Vagina (tissue), 2 donors: ENCODE measurements around the gene MTA3. TPM values are rescaled to one million over a fixed set of nuclear protein-coding genes. Genes with fewer than 3 reads are reported as not detected.
A peak's percentile ranks its signal among the peaks of the same experiment; 100 is the strongest.
"Not testable (repeated sequence)": the region's sequence is repeated elsewhere in the genome, so short reads cannot be mapped to it uniquely, and the experiment has no call there.

Experiments used
- DNase-seq, 2 donors: peaks; one replicate each; pipeline ENCODE4 v3.0.0-alpha.2; 2017; ENCODE audit errors: extremely low spot score in 2 of 2
- H3K27ac ChIP-seq: fragments of 200-600 bp; sonication (generic); one replicate; pipeline ENCODE4 v1.5.1; 2019
- H3K27me3 ChIP-seq: fragments of 200-600 bp; sonication (generic); one replicate; pipeline ENCODE4 v1.5.1; 2019
- H3K36me3 ChIP-seq, 2 donors: fragments of 200-600 bp; sonication (generic); one replicate each; pipeline ENCODE4 v1.5.1; 2017 to 2019
- H3K4me1 ChIP-seq: fragments of 200-600 bp; sonication (generic); one replicate; pipeline ENCODE4 v1.5.1; 2019
- H3K4me3 ChIP-seq, 2 donors: fragments of 200-600 bp; sonication (generic); 1 replicate in 1 of 2; 2 replicates in 1 of 2; pipeline ENCODE4 v1.5.1; 2016 to 2019
- H3K9me3 ChIP-seq: fragments of 200-600 bp; sonication (generic); one replicate; pipeline ENCODE4 v1.5.1; 2019
- POLR2A ChIP-seq, 2 donors: fragments of 450-650 bp; IDR thresholded peaks; one replicate each; pipeline ENCODE4 v1.6.1; 2017; ENCODE audit warnings: antibody characterized with exemption in 2 of 2, mild to moderate bottlenecking in 2 of 2, moderate library complexity in 2 of 2
- POLR2AphosphoS5 ChIP-seq, 2 donors: sonication (generic); formaldehyde crosslinking; IDR thresholded peaks; one replicate each; pipeline ENCODE4 v1.9.0; 2017; ENCODE audit warnings: antibody characterized with exemption in 2 of 2, mild to moderate bottlenecking in 2 of 2, low read depth in 1 of 2; ENCODE audit not compliant: insufficient read depth in 1 of 2
- intact Hi-C: fragments of 100-400 bp; cut with DNase I; formaldehyde crosslinking; loops from one replicate; pipeline ENCODE4 v1.15.1; 2023
- total RNA-seq: library from RNA; depleted of rRNA; stranded (reverse); fragments of >200 nt; gene quantifications from one replicate; pipeline ENCODE4 v1.2.3, GENCODE V29; 2016
- TF ChIP-seq, protein P1 (sequence below), 3 experiments: fragments of 450-650 bp in 2 of 3; fragments of 200-600 bp in 1 of 3; sonication (generic) in 1 of 3; IDR thresholded peaks; one replicate each; pipeline ENCODE4 v1.5.1; 2017 to 2019; ENCODE audit warnings: antibody characterized with exemption in 3 of 3, mild to moderate bottlenecking in 2 of 3, moderate library complexity in 2 of 3

Gene MTA3
- total RNA-seq, 1 donor from 2014 or later = 46.7 TPM

DNA sequence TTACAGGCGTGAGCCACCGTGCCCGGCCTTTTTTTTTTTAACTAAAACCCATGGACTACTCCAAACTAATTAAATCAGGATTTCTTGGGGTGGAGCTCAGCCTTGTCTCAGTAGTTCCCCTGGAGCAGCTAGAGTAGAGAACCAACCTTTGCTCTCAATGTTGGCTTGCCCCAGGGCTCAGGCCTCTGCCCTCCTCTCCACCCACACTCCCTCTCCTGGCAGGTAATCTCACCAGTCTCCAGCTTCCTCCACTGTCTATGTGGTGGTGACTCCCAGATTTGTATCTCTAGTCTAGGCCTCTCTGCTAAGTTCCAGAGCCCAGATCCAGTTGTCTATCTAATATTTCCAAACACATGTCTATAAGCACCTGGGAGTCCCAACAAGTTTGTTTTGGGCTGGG is 9.6 kb upstream of the MTA3 start:
- no peaks in the 10 kb centered on the region for H3K36me3 ChIP-seq
- intact Hi-C loops = no loop called here
- TF ChIP-seq POLR2A (IDR thresholded peaks at IDR 0.05) (no peak), POLR2AphosphoS5 (IDR thresholded peaks at IDR 0.05; ENCODE audit: insufficient read depth in 1 of 2, low read depth in 1 of 2) (no peak)
- TF ChIP-seq, protein P1, sequence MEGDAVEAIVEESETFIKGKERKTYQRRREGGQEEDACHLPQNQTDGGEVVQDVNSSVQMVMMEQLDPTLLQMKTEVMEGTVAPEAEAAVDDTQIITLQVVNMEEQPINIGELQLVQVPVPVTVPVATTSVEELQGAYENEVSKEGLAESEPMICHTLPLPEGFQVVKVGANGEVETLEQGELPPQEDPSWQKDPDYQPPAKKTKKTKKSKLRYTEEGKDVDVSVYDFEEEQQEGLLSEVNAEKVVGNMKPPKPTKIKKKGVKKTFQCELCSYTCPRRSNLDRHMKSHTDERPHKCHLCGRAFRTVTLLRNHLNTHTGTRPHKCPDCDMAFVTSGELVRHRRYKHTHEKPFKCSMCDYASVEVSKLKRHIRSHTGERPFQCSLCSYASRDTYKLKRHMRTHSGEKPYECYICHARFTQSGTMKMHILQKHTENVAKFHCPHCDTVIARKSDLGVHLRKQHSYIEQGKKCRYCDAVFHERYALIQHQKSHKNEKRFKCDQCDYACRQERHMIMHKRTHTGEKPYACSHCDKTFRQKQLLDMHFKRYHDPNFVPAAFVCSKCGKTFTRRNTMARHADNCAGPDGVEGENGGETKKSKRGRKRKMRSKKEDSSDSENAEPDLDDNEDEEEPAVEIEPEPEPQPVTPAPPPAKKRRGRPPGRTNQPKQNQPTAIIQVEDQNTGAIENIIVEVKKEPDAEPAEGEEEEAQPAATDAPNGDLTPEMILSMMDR (IDR thresholded peaks at IDR 0.05) = no peak

DNA sequence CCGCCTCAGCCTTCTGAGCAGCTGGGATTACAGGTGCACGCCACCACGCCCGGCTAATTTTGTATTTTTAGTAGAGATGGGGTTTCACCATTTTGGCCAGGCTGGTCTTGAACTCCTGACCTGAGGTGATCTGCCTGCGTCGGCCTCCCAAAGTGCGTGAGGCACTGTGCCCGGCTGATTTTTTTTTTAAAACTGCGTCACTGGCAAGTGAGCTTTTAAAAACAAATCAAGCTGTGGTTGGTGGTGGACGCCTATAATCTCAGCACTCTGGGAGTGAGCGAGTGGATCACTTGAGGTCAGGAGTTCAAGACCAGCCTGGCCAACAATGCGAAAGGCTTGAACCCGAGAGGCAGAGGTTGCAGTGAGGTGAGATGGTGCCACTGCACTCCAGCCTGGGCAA is 8.3 kb upstream of the MTA3 start:
- H3K36me3 ChIP-seq, H3K9me3 ChIP-seq, intact Hi-C loops, H3K27me3 ChIP-seq, H3K27ac ChIP-seq, DNase-seq, H3K4me1 ChIP-seq, H3K4me3 ChIP-seq: not testable (repeated sequence)

More for the DNA sequence above, 9.6 kb upstream of the MTA3 start:
- Histone ChIP-seq H3K4me3 (no peak overlapping the region), H3K9me3 (no peaks in the 10 kb centered on the region), H3K4me1 (no peaks in the 10 kb centered on the region), H3K27ac (no peak overlapping the region), H3K27me3 (no peaks in the 10 kb centered on the region)
- DNase-seq = no peak

DNA sequence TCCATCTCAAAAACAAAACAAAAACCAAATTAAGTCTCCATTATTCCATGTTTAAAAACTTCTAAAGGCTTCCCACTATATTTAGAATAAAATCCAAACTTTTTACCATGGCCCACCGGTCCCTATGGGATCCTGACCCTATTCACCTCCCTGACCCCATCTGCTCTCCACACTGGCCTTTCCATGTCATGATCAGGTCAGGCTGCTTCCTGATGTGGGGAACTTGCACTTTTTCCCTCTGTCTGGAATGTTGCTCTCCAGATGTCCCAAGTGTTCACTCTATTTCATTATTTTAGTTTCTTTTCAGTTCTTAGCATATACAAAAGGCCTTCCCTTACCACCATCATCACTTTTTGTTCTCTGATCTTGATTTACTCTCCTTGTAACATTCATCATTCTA is 7.5 kb upstream of the MTA3 start:
- no peak for DNase-seq
- no peaks in the 10 kb centered on the region for H3K9me3 ChIP-seq
- intact Hi-C loops = no loop called here
- H3K4me1 ChIP-seq = no peaks in the 10 kb centered on the region
- no peaks in the 10 kb centered on the region for H3K36me3 ChIP-seq
- H3K27me3 ChIP-seq = no peaks in the 10 kb centered on the region
- TF ChIP-seq POLR2A (IDR thresholded peaks at IDR 0.05) (no peak), POLR2AphosphoS5 (IDR thresholded peaks at IDR 0.05; ENCODE audit: insufficient read depth in 1 of 2, low read depth in 1 of 2) (no peak)
- TF ChIP-seq, protein P1 (IDR thresholded peaks at IDR 0.05) = no peak
- H3K27ac ChIP-seq = no peak overlapping the region
- H3K4me3 ChIP-seq = no peak overlapping the region

DNA sequence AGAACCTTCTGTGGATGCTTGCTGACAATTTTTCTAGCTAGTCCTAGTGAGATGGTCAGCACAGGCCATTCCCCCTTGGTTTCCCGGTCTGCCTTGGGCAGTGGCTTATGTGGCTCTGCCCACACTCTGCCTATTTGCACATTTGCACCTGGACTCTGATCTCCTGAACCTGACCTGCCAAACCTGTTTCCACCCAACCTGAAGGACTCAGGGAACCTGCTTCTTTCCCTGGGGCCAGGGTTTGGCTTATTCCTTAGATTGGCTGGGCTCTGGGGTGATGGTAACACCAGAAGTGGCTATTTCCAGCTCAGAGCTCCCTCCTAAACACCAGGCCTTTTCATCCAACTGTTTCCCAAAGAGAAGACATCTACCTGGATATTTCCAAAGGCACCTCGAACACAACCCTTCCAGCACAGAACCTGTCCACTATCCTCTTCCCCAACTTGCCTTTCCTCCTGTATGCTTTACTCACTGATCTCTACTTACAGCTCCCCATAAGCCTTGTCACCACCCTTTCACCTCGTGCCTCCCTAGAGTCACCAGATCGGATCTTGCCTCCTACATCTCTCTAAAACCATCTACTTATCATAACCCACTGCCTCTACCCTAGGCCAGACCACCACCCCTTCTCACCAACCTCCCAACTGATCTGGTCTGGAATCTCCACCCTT is 5.8 kb upstream of the MTA3 start:
- no peak overlapping the region for H3K27ac ChIP-seq
- peaks cover 7% of the 10 kb centered on the region for H3K4me1 ChIP-seq
- DNase-seq = no peak
- TF ChIP-seq, protein P1 (IDR thresholded peaks at IDR 0.05) = no peak
- peak in 1 of 2 donors; percentile 10 for TF ChIP-seq POLR2AphosphoS5 (IDR thresholded peaks at IDR 0.05; ENCODE audit: insufficient read depth in 1 of 2, low read depth in 1 of 2)
- no peaks in the 10 kb centered on the region for H3K9me3 ChIP-seq
- intact Hi-C loops = no loop called here
- H3K36me3 ChIP-seq = no peaks in the 10 kb centered on the region
- no peak overlapping the region for H3K4me3 ChIP-seq
- no peaks in the 10 kb centered on the region for H3K27me3 ChIP-seq

DNA sequence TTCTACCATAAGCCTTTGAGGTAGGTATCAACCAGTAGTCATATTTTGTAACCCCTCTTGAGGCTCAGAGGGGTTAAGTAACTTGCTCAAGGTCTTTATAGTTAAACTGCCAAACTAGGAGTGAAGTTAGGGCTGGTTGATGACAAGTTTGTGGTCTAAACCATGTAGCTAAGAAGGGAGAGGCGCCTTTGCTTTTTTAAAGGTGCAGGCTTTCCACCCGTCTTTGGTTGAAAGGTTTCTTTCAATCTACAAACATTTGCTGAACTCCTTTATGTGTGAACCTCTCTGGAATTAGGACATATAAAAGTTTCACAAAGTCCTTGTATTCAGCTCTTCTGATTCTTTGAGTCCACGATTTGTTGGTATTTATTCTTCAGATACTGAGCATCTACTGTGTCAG is 2.4 kb upstream of the MTA3 start:
- Histone ChIP-seq H3K36me3 (no peaks in the 10 kb centered on the region), H3K4me3 (no peak overlapping the region), H3K9me3 (no peaks in the 10 kb centered on the region), H3K27ac (no peak overlapping the region), H3K4me1 (peaks cover 27% of the 10 kb centered on the region), H3K27me3 (no peaks in the 10 kb centered on the region)
- no peak for DNase-seq
- intact Hi-C loops = no loop called here
- no peak for TF ChIP-seq POLR2A (IDR thresholded peaks at IDR 0.05)
- TF ChIP-seq, protein P1 (IDR thresholded peaks at IDR 0.05) = no peak
- TF ChIP-seq POLR2AphosphoS5 (IDR thresholded peaks at IDR 0.05; ENCODE audit: insufficient read depth in 1 of 2, low read depth in 1 of 2) = no peak
